H9 (cell line): ENCODE measurements around the gene NENF. TPM values are rescaled to one million over a fixed set of nuclear protein-coding genes. Genes with fewer than 3 reads are reported as not detected.

ENCODE experiments used
- DNase-seq: peaks from one replicate; pipeline ENCODE4 v3.0.0-alpha.2; 2017
- H2AFZ ChIP-seq: one replicate; pipeline ENCODE4 v1.6.1; 2013; ENCODE audit warnings: mild to moderate bottlenecking, low read length, control low read depth, moderate library complexity
- H2AK5ac ChIP-seq: 2 replicates; pipeline ENCODE4 v1.6.1; 2013; ENCODE audit warnings: low read length, control low read depth, mixed read lengths; ENCODE audit not compliant: insufficient read length
- H2BK120ac ChIP-seq: one replicate; pipeline ENCODE4 v1.6.1; 2013; ENCODE audit warnings: low read depth, mild to moderate bottlenecking, low read length, control low read depth, inconsistent platforms; ENCODE audit not compliant: poor library complexity, severe bottlenecking
- H2BK12ac ChIP-seq: 2 replicates; pipeline ENCODE4 v1.6.1; 2013; ENCODE audit warnings: low read length, control low read depth, mixed read lengths, low read depth; ENCODE audit not compliant: insufficient read length
- H2BK15ac ChIP-seq: 2 replicates; pipeline ENCODE4 v1.6.1; 2013; ENCODE audit warnings: low read depth, low read length, control low read depth
- H2BK20ac ChIP-seq: one replicate; pipeline ENCODE4 v1.6.1; 2013; ENCODE audit warnings: low read depth, mild to moderate bottlenecking, low read length, control low read depth, inconsistent platforms; ENCODE audit not compliant: poor library complexity, severe bottlenecking
- H2BK5ac ChIP-seq: 2 replicates; pipeline ENCODE4 v1.6.1; 2013; ENCODE audit warnings: low read length, control low read depth, mixed read lengths; ENCODE audit not compliant: insufficient read length
- H3K14ac ChIP-seq: 2 replicates; pipeline ENCODE4 v1.6.1; 2013; ENCODE audit warnings: low read length, control low read depth; ENCODE audit not compliant: insufficient read depth
- H3K18ac ChIP-seq: 2 replicates; pipeline ENCODE4 v1.6.1; 2013; ENCODE audit warnings: low read depth, mild to moderate bottlenecking, mixed read lengths, low read length, control low read depth; ENCODE audit not compliant: insufficient read length
- H3K23ac ChIP-seq: 2 replicates; pipeline ENCODE4 v1.6.1; 2013; ENCODE audit warnings: low read length, control low read depth, mixed read lengths, low read depth; ENCODE audit not compliant: insufficient read length
- H3K23me2 ChIP-seq: 2 replicates; pipeline ENCODE4 v1.6.1; 2013; ENCODE audit warnings: low read depth, mild to moderate bottlenecking, mixed read lengths, low read length, control low read depth; ENCODE audit not compliant: insufficient read length, poor library complexity, severe bottlenecking
- H3K27ac ChIP-seq: 2 replicates; pipeline ENCODE4 v1.5.1; 2013; ENCODE audit warnings: low read length, control low read depth, mixed read lengths, low read depth; ENCODE audit not compliant: insufficient read length
- H3K27me3 ChIP-seq: 2 replicates; pipeline ENCODE4 v1.6.1; 2013; ENCODE audit warnings: low read length, control low read depth, inconsistent platforms; ENCODE audit not compliant: insufficient read depth
- H3K4ac ChIP-seq: 2 replicates; pipeline ENCODE4 v1.6.1; 2013; ENCODE audit warnings: low read depth, mild to moderate bottlenecking, control low read depth, inconsistent platforms, low read length, moderate library complexity
- H3K4me1 ChIP-seq: 2 replicates; pipeline ENCODE4 v1.6.1; 2013; ENCODE audit warnings: low read length, control low read depth, inconsistent platforms; ENCODE audit not compliant: insufficient read depth
- H3K4me2 ChIP-seq: 2 replicates; pipeline ENCODE4 v1.6.1; 2013; ENCODE audit warnings: low read length, control low read depth, mixed read lengths; ENCODE audit not compliant: insufficient read length, insufficient read depth
- H3K56ac ChIP-seq: 2 replicates; pipeline ENCODE4 v1.6.1; 2013; ENCODE audit warnings: low read depth, mild to moderate bottlenecking, mixed read lengths, low read length, control low read depth; ENCODE audit not compliant: insufficient read length
- H3K79me1 ChIP-seq: 2 replicates; pipeline ENCODE4 v1.6.1; 2013; ENCODE audit warnings: low read depth, mild to moderate bottlenecking, moderate library complexity, low read length, control low read depth, inconsistent platforms; ENCODE audit not compliant: insufficient read depth, poor library complexity, severe bottlenecking
- H3K79me2 ChIP-seq: 2 replicates; pipeline ENCODE4 v1.6.1; 2013; ENCODE audit warnings: low read length, control low read depth, inconsistent platforms; ENCODE audit not compliant: insufficient read depth
- H3K9ac ChIP-seq: 2 replicates; pipeline ENCODE4 v1.6.1; 2013; ENCODE audit warnings: low read length, control low read depth, mixed read lengths; ENCODE audit not compliant: insufficient read length; ENCODE audit errors: extremely low read depth
- H3K9me3 ChIP-seq: one replicate; pipeline ENCODE4 v1.6.1; 2013; ENCODE audit warnings: low read depth, low read length, inconsistent platforms; ENCODE audit not compliant: control insufficient read depth
- H3T11ph ChIP-seq: one replicate; pipeline ENCODE4 v1.6.1; 2013; ENCODE audit warnings: mild to moderate bottlenecking, low read length, control low read depth, inconsistent platforms
- H4K20me1 ChIP-seq: one replicate; pipeline ENCODE4 v1.6.1; 2013; ENCODE audit not compliant: control insufficient read depth, insufficient read length, insufficient read depth
- H4K5ac ChIP-seq: 2 replicates; pipeline ENCODE4 v1.6.1; 2013; ENCODE audit warnings: low read depth, mild to moderate bottlenecking, mixed read lengths, low read length, control low read depth; ENCODE audit not compliant: insufficient read length
- H4K8ac ChIP-seq: replicated peaks from 2 replicates; pipeline ENCODE4 v1.6.1; 2013; ENCODE audit warnings: low read length, control low read depth, mixed read lengths, low read depth; ENCODE audit not compliant: insufficient read length
- H4K91ac ChIP-seq: 2 replicates; pipeline ENCODE4 v1.6.1; 2013; ENCODE audit warnings: low read depth, mild to moderate bottlenecking, moderate library complexity, mixed read lengths, low read length, control low read depth; ENCODE audit not compliant: insufficient read length
- H3K27ac Mint-ChIP-seq, 3 experiments: 2 replicates in 2 of 3; 3 replicates in 1 of 3; pipeline ENCODE4 v1.8.0; 2020 to 2021; ENCODE audit warnings: mixed read lengths in 3 of 3, mild to moderate bottlenecking in 1 of 3, moderate library complexity in 1 of 3
- H3K27me3 Mint-ChIP-seq: 2 replicates; pipeline ENCODE4 v1.8.0; 2021; ENCODE audit warnings: low read depth, mild to moderate bottlenecking, moderate library complexity, mixed read lengths
- H3K36me3 Mint-ChIP-seq, 3 experiments: 2 replicates in 2 of 3; 3 replicates in 1 of 3; pipeline ENCODE4 v1.8.0; 2020 to 2021; ENCODE audit warnings: low read depth in 3 of 3, mixed read lengths in 3 of 3; ENCODE audit not compliant: insufficient read depth in 1 of 3
- H3K4me1 Mint-ChIP-seq, 2 experiments: 2 replicates each; pipeline ENCODE4 v1.8.0; 2020; ENCODE audit warnings: mixed read lengths in 2 of 2
- H3K4me3 Mint-ChIP-seq, 2 experiments: 2 replicates in 1 of 2; 3 replicates in 1 of 2; pipeline ENCODE4 v1.8.0; 2020 to 2021; ENCODE audit warnings: mild to moderate bottlenecking in 2 of 2, mixed read lengths in 2 of 2, moderate library complexity in 1 of 2
- H3K9me3 Mint-ChIP-seq, 2 experiments: 2 replicates in 1 of 2; 3 replicates in 1 of 2; pipeline ENCODE4 v1.8.0; 2020; ENCODE audit warnings: mild to moderate bottlenecking in 2 of 2, mixed read lengths in 2 of 2, moderate library complexity in 1 of 2
- CTCF ChIP-seq: fragments of 200-600 bp; sonication (generic); conservative IDR thresholded peaks from 3 replicates; pipeline ENCODE4 v1.8.0; 2021; ENCODE audit warnings: antibody characterized with exemption, mild to moderate bottlenecking
- WGBS: extraction: QIAGEN DNeasy Blood & Tissue Kit; methylation state at CpG from one replicate; pipeline ENCODE4 v1.1.7; 2013; ENCODE audit warnings: missing lambda C conversion rate, low lambda C conversion rate, mixed read lengths; ENCODE audit not compliant: insufficient read length; ENCODE audit errors: extremely low coverage; 5-methylcytosine and 5-hydroxymethylcytosine counted together
- total RNA-seq: library from RNA; stranded (reverse); gene quantifications from 2 replicates; pipeline ENCODE4 v1.2.1, GENCODE V29; 2021

NENF gene
- total RNA-seq, 1 experiment from 2014 or later: 28.3 TPM

GRCh38 chr1:212397171-212397570 lies 35.5 kb upstream of the NENF start:
- no peak overlapping the region for H2AFZ ChIP-seq
- H3K56ac ChIP-seq: no peak overlapping the region
- no peak overlapping the region for H3K4me2 ChIP-seq
- no peak overlapping the region for H4K5ac ChIP-seq
- H3K79me2 ChIP-seq: no peaks in the 10 kb centered on the region
- no peak for DNase-seq
- no peaks in the 10 kb centered on the region for H3K27me3 ChIP-seq
- H3T11ph ChIP-seq: no peak overlapping the region
- no peak overlapping the region for H3K18ac ChIP-seq
- H3K23me2 ChIP-seq: no peaks in the 10 kb centered on the region
- no peak overlapping the region for H3K4ac ChIP-seq
- no peak overlapping the region for H2BK5ac ChIP-seq
- no peak overlapping the region for H4K91ac ChIP-seq
- peaks cover 53 to 77% (median 62%) of the 10 kb centered on the region in 3 experiments for H3K36me3 Mint-ChIP-seq
- no peak overlapping the region for H3K9ac ChIP-seq
- H2BK12ac ChIP-seq: no peak overlapping the region
- H2BK120ac ChIP-seq: no peak overlapping the region
- WGBS: no CpG with 5 or more reads among the region's 1 CpG
- no peak overlapping the region for H2AK5ac ChIP-seq
- H3K9me3 Mint-ChIP-seq: peaks cover 30 to 37% of the 10 kb centered on the region in 2 experiments
- H3K79me1 ChIP-seq: no peaks in the 10 kb centered on the region
- no peak for TF ChIP-seq CTCF
- H3K27ac Mint-ChIP-seq: no peak overlapping the region
- H4K20me1 ChIP-seq: no peaks in the 10 kb centered on the region
- no peak overlapping the region for H3K27ac ChIP-seq
- H2BK15ac ChIP-seq: no peak overlapping the region
- H3K14ac ChIP-seq: no peak overlapping the region
- no peaks in the 10 kb centered on the region for H3K4me1 Mint-ChIP-seq
- H4K8ac ChIP-seq: no peak overlapping the region
- no peak overlapping the region for H2BK20ac ChIP-seq
- no peak overlapping the region for H3K4me3 Mint-ChIP-seq
- no peaks in the 10 kb centered on the region for H3K4me1 ChIP-seq
- peaks cover 5% of the 10 kb centered on the region for H3K9me3 ChIP-seq
- H3K27me3 Mint-ChIP-seq: no peaks in the 10 kb centered on the region
- no peak overlapping the region for H3K23ac ChIP-seq
